IPS-11a (cell line): ENCODE measurements around the gene ZFPM1.
"Not testable (repeated sequence)": the region's sequence is repeated elsewhere in the genome, so short reads cannot be mapped to it uniquely, and the experiment has no call there.

Experiments used
- H3K4me3 ChIP-seq: one replicate; pipeline ENCODE4 v1.5.1; 2013; ENCODE audit warnings: low read depth, low read length, control low read depth

The ZFPM1 gene

DNA sequence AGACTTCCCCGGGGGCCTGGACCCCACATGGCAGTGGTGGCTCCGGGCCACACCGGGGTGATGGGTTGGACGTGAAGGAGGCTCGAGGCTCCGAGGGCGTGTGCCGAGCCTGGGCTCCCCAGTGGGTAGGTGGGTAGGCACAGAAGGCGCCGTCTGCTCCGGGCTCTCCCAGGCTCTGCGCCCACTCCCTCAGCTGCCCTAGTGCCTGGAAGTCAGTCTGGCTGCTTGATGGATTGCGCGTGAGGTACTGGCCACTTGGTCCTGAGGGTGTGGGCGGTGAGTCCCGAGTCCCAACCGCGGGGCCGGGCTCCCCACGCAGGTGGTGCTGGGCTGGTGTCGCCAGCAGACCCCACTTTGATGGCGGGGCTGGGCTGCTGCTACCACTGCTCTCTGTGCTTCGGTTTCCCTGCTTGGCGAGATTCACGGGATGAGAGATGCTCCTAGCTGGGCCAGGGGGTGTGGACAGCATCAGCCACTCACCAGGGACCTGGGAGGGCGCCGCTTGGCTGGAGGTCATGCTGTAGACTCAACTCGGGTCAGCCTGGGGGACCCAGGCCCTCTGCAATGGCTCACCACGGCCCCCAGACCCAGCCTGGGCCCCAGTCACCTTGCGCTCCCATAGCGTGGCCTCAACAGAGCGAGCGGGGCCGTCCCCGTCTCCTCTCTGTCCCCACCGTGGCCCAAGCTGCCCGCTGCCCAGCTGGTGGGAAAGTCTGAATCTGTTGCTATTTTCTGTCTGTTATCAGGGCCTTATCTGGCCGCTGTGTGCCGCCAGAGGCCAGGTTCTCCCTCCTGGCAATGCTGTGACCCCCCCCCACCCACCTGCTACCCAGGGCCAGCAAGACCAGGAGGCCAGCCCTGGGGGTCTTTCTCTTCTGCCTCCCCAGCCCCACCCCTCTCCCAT is 26.1 kb downstream of the ZFPM1 start:
- no peak overlapping the region for H3K4me3 ChIP-seq

DNA sequence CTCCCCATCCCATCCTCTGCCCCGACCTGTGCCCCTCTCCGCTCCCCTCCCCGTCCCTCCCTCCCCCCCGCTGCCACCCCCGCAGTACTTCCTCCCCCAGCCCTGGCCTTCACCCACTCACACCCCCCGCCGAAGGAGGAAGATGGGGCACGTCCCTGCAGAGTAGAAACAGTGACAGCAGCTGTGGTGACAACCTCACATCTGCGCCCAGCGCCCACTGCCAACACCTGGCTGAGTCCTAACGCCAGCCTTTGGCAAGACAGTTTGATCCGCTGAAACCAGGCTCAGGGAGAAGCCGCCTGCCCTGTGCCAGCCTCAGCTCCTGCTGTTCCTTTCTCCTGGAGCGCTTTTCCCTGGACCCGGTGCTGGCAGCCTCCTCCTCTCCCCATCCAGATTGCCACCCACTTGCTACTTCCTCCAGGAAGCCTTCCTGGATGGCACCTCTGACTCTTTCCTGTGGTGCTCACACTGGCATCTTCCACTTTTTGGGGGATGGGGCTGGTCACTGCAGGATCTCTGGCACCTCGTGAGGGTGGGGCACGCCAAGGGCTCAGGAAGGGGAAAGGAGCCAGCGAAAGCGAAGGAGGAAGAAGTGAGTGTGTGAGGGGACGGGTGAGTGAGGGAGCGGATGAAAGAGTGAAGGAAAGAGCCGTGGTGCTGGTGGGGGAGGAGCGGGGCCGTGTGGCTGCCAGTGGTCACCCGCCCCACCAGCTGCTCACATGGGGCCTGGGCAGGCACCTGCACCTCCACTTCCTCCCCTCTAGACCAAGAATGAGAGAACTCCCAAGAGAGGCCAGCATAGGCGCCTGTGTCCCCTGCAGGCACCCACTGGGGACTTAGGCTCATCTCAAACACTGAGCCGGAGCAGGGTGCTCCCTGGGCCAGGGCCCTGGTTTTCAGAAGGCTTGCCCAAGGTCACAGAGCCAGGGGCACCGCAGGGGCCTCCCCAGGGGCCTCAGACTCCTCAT is 27.0 kb downstream of the ZFPM1 start:
- no peak overlapping the region for H3K4me3 ChIP-seq

DNA sequence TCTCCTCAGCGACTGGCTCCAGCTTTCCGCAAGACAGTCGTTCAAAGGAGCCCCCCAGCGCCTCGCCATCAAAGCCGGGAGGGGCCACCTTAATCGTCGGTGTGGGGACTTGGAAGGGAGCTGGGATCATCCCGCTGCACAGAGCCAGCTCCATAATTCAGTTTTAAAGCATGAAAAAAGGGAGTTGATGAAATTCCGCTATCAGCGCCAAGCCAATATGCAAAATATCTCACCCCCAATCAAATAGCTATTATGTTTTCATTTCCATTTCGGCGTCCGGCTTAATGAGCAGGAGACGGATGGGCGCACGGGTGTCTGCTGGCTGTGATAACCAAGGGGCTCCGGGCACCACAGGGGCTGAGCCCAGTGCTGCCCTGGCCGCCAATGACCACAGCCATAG is 27.7 kb downstream of the ZFPM1 start:
- H3K4me3 ChIP-seq, result no peak overlapping the region

DNA sequence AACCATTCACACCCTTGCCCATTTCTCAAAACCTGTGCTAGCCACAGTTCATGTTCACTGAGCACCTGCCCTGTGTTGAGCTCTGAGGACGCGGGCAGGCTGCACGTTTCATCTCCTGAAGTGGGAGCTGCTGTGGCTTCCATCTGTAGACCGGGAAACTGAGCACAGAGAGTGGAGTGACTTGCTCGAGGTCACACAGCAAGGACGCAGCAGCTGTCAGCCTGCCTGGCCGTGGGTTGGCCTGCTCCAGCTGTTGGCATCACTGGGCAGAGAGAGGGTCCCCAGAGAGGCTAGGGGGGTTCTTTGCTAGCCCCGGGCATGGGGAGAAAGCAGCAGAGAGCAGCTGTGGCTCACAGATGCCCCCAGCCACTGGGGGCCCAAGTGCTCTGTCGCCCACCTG is 28.8 kb downstream of the ZFPM1 start:
- no peak overlapping the region for H3K4me3 ChIP-seq

DNA sequence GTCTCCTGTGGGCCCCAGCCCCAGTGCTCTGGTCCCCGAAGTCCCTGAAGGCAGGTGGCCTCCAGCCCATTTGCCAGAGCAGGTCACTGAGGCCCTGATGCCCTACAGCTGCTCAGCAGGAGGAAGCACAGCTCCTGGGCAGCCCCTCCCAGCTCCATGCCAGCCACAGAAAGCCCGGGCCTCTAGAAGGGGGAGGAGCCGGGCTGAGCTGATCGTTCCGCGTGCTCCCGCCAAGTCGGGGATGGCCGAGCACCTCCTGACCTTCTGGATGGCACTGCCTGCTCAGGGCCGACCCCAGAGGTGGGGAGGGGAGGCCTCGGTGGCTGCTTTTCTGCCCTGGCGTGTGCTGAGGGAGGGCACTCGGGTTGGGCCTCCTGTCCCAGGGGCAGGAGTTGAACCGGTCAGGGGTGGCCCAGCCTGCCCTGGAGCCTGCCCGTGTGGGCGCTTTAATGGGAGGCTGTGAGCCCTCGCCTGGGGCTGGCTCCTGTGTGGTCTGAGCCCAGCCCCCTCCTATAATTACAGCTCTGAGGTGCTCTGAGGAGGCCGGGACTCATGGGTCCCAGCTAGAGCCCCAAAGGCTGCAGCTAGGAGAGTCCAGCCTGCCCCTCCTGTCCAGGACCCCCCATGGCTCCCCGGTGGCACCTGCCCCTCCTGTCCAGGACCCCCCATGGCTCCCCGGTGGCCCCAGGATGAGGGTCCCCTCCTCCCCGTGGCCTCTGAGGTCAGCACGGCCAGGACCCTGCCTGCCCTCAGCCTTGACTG is 29.7 kb downstream of the ZFPM1 start:
- H3K4me3 ChIP-seq, result no peak overlapping the region

DNA sequence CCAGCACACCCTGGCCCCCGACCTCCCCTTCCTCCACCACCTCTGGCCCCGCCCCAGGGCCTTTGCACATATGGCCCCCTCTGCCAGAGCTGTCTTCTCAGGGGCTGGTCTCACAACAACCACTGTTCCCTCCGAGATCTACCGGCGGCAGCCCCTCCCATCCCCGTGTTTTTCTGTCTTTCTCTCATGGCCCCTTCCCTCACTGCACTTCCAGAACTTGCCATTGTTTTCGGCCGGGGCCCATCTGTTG is 30.2 kb downstream of the ZFPM1 start:
- no peak overlapping the region for H3K4me3 ChIP-seq

DNA sequence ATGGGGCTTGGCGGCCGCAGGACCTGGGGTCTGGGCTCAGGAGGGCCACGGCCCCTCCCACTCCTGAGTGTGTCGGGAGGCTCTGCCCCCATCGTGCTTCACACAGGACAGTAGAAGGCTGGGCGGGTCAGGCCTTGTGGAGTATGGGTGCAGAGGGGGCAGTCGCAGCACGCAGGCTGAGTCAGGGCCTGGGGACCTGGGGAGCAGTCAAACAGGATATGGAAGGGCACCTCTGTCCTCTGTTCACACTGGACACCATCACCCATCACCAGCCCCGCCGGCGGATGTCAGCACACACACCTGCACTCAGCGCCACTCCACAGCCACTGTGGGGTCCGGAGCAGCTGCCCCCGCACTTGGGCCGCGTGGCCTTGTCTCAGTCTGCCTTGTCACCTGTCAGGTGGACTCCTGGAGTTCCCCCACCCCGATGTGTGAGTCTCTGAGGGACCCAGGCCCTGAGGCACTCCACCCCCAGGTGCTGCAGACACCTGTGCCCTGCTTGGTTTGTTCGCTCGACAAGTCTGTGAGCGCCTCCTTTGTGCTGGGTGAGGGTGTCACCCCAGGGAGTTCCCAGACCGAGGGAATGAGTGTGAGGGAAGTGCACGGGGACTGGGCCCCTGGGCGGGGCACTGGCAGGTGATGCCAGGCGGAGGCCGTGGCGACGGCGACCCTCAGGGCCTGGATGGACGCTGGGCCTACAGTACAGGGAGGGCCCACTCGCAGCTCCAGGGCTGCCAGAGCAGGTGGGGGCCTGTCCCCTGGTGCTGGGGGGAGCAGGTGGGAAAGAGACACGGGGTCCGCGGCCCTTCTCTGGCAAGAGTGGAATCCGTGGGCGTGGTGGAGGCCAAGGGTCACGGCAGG is 31.7 kb downstream of the ZFPM1 start:
- H3K4me3 ChIP-seq, result no peak overlapping the region

DNA sequence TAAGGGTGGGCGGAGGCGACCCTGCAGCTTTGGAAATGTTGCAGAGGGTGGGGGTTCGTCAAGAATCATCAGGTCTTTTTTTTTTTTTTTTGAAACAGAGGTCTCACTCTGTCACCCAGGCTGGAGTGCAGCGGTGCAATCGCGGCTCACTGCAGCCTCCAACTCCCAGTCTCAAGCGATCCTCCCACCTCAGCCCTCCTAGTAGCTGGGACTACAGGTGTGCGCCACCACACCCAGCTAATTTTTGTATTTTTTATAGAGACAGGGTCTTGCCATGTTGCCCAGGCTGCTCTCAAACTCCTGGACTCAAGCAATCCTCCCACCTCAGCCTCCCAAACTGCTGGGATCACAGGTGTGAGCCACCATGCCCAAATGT is 32.3 kb downstream of the ZFPM1 start:
- H3K4me3 ChIP-seq, result not testable (repeated sequence)

DNA sequence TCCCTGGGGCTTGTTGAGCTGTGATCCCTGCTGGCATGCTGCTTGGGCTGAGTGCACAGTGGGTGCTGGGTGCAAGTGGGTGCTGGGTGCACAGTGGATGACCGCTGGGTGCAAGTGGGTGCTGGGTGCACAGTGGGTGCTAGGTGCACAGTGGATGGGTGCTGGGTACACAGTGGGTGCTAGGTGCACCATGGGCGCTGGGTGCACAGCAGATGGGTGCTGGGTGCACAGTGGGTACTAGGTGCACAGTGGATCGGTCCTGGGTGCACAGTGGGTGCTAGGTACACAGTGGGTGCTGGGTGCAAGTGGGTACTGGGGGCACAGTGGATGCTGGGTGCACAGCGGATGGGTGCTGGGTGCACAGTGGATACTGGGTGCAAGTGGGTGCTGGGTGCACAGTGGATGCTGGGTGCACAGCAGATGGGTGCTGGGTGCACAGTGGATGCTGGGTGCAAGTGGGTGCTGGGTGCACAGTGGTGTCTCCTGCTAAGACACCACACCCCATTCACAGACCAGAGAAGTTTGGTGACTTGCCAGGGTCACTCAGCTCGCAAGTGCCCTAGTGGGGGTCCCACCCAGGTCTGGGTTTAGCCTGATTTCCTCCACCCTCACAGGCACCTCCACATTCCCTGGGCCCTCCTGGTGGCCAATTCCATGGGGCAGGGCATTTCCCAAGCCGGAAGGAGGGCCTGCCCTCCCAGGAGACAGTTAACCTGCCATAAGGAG is 33.5 kb downstream of the ZFPM1 start:
- no peak overlapping the region for H3K4me3 ChIP-seq

DNA sequence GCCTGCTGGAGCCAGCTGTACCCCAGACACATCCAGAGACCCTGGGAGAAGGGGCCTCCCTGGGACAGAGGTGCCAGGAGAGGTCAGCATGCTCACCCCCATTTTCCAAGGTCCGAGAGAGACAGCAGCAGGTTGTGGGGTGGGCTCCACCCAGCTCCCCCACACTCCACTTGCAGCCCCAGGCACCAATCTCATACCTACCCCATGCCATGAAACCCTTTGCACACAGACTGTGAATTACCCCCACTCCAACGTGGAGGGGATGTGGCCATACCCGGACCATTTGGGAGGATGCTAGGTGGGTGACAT is 34.0 kb downstream of the ZFPM1 start:
- H3K4me3 ChIP-seq, result no peak overlapping the region

DNA sequence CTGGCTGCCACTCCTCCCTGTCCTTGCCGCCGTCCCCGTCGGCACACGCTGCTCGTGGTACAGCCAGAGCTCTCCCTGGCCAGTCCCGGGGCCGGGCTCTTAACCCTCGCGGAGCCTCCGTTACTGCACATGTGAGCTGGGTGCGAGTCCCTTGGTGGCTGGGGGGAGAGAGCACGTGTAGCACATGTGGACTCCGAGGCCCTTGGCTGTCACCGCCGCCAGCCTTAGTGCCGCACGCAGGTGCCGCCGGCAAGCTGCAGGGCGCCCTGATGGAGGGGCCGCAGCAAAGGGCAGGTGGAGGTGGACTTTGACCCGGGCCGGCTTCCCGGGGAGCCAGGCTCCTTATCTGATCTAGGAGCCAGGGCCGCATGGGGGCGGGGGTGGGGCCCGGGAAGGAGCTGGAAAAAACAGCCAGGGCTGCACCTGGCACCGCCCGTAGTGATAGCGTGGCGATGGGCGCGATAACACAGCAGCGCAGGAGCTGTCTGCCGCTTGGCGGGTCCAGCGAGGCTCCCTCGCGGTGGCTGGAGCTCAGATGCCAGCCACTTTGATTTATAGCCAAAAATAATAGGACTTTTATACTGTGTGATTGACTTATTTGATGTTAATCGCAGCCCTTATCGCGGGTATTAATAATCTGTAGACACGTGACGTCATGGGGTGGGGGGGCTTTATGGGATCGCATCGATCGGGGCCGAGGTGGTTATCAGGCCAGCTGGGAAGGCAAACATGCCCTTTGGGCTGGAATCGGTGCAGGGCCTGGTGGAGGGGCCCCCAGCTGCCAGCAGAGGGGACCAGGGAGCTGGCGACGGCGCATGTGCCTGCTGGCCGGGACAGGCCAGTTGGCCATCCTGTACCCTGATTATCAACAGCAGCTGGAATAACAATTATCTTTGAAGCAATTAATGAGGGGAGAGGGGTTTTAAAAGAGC is 35.1 kb downstream of the ZFPM1 start:
- no peak overlapping the region for H3K4me3 ChIP-seq

DNA sequence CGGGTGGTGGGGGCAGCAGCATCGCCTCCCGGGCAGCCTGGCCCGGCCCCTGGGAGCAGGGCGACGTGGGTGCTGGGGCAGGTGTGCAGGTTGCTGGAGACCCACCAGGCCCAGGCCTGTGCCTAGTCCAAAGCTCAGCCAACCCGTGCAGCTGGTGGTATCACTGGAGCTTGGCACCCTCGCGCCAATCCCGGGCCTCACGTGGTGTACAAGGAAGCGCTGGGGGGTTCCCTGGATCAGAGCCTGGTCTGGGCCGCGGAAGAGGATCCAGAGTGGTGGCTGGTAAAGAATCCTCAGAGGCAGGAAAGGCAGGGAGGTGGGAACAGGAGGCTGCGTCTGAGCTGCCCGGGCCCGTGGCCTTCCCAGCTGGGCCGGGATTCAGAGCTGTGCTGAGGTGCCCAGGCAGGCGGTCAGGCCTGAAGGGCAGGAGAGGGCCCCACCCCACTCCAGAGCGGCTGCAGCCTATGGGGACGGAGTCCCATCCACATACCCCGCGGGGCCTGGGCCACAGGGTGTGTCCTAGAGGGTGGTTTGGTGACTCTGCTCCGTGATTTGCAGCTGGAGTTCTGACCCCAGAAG is 36.2 kb downstream of the ZFPM1 start:
- H3K4me3 ChIP-seq, result no peak overlapping the region

DNA sequence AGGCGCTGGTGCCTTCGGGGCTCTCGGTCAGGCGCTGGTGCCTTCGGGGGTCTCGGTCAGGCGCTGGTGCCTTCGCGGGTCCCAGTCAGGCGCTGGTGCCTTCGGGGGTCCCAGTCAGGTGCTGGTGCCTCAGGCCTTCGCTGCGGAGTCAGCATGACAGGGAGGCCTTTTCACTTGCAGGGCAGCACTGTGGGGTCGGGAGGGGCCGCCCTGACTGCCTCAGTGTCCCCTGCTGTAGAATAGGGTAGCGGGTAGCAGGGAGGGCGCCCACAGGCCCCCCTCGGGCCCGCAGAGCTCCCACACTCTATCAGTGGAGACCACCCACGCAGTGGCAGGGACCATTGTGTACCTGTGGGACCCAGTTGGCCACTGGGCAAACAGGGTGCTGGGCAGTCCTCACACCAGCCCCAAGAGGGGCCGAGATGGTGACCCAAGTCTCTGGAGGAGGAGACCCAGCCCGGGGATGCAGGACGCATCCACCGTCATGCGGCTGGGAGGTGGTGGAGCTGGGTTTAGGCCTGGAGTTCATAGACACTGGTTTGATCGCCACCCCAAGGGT is 38.0 kb downstream of the ZFPM1 start:
- H3K4me3 ChIP-seq, result no peak overlapping the region

DNA sequence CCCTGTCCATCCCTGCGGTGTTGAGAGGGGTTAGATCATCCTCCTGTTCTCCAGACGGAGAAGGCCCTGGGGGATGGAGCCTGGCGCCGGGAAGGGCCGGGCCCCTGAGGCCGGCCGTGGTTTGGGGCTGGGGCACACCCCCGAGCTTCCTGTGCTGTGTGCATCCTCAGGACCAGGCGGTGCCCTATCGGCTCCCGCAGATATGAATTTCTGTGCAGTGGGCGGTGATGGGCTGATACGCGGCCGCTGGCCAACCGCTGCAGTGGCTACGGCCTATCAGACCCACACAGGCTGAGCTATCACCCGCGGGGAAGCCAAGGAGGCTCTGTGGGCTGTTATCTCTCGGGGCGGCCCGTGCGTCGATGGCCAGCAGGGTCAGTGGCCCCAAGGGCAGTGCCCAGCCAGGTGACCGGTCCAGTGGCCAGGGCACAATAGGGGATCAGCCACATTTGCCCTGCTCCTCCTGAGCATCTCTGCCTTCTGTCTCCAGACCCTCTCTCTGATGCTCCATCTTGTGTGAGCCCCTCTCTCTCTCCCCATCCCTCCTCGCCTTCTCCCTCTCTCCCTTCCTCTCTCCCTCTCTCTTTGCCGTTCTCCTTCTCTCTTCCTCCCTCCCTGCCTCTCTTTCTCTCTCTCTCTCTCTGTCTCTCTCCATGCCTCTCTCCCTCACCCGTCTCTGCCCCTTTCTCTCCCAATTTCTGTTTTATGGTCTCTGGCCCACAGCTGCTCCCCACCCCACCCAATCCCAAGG is 38.7 kb downstream of the ZFPM1 start:
- H3K4me3 ChIP-seq, result no peak overlapping the region

DNA sequence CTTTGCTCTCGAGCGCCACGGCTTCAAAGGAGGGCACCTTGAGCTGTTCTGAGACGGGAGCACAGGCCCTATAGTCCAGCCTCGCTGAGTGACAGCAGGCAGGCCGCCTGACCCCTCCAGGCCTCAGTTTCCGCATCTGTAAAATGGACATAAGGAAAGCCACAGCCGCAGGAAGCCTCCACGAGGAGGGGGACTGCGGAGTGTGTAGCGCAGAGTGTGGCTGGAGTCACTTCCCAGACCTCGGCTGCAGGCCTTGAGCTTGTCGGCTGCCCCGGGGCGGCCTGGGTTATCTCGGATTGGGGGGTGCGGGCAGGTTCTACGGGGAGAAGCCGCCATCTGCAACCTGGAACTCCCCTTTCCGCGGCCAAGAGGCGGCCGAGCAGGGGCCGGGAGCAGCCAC is 40.8 kb downstream of the ZFPM1 start:
- H3K4me3 ChIP-seq, result no peak overlapping the region

DNA sequence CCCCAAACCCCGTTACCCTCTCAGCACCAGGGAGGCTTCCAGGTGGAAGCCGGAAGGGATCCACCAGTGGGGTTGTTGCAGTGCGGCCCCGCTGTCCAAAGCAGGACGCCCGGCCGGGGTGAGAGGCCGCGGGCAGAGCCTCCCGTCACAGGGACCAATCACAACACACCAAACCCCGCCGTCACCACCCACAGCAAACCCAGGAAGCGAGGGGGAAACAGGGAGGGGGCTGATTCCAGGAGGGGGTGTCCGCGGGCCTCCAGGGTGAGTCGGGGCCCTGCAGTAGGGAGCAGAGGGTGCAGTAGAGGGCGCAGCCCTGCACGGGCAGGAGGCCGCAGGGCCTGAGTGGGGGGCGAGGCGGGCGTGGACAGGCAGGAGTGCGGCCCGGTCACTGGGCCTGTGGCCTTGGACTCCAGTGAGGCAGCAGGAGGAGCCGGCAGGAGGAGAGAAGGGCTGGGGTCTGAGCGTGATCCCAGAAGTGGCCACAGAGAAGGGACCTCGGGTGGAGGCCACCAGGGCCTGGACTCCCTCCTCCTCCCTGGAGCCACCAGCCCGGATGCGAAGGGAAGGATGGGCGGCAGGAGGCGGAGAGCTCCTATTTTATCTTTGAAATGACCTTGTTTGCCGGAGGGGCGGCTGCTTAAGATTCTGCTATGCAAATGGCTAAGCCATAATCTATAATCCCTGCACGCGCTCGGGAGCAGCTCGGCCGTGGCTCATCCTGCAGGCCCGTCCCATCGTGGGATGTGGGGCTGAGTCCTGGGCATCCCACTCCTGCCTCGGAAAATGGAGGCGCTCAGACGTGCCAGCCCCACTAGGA is 41.5 kb downstream of the ZFPM1 start:
- H3K4me3 ChIP-seq, result no peak overlapping the region

DNA sequence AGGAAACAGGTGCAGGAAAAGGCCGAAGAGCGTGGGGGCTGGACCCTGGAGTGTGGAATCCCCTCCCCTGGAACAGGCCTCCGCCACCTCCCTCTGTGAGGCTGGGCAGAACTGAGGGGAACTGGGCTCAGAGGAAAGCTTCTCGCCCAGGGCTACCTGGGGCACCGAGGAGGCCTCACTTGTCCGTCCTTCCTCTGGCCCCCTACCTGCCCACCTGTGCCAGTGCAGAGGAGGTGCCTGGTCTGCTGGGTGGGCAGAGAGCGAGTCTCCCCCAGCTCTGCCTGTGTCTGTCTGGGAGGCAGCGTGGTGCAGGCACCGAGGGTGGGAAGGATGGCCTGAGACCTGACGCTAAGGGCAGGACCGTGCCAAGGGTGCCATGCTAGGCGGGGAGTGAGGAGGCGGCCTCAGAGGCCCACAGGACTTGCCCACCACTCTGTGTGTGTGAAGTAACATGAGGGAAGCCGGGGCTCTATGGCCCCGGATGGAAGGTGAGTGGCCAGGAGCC is 42.2 kb downstream of the ZFPM1 start:
- H3K4me3 ChIP-seq, result no peak overlapping the region
